Liver (tissue), 3 donors: ENCODE measurements around the gene SDSL.

Experiments
- FOXA2 ChIP-seq: IDR thresholded peaks from 2 replicates; pipeline ENCODE4 v1.6.1; 2016; ENCODE audit warnings: antibody characterized with exemption
- GABPA ChIP-seq, 2 donors: IDR thresholded peaks in 1 of 2; conservative IDR thresholded peaks in 1 of 2; 2 replicates each; pipeline ENCODE4 v1.6.1; 2016; ENCODE audit warnings: antibody characterized with exemption in 2 of 2, mild to moderate bottlenecking in 1 of 2, moderate library complexity in 1 of 2
- JUND ChIP-seq, 2 donors: IDR thresholded peaks; 2 replicates each; pipeline ENCODE4 v1.6.1; 2016; ENCODE audit warnings: antibody characterized with exemption in 2 of 2
- MAX ChIP-seq: IDR thresholded peaks from 2 replicates; pipeline ENCODE4 v1.6.1; 2016; ENCODE audit warnings: antibody characterized with exemption
- RAD21 ChIP-seq, 2 donors: IDR thresholded peaks; 2 replicates each; pipeline ENCODE4 v1.6.1; 2016; ENCODE audit warnings: antibody characterized with exemption in 2 of 2, mild to moderate bottlenecking in 2 of 2
- RXRA ChIP-seq, 2 donors: IDR thresholded peaks; 2 replicates each; pipeline ENCODE4 v1.6.1; 2017 to 2018; ENCODE audit warnings: antibody characterized with exemption in 2 of 2, mild to moderate bottlenecking in 1 of 2
- SP1 ChIP-seq: IDR thresholded peaks from 2 replicates; pipeline ENCODE4 v1.6.1; 2018; ENCODE audit warnings: antibody characterized with exemption, mild to moderate bottlenecking
- TAF1 ChIP-seq: conservative IDR thresholded peaks from 2 replicates; pipeline ENCODE4 v1.6.1; 2016; ENCODE audit warnings: antibody characterized with exemption, mild to moderate bottlenecking
- YY1 ChIP-seq: IDR thresholded peaks from 2 replicates; pipeline ENCODE4 v1.6.1; 2016; ENCODE audit warnings: antibody characterized with exemption, mild to moderate bottlenecking
- TF ChIP-seq, protein P1 (sequence below): IDR thresholded peaks from 2 replicates; pipeline ENCODE4 v1.6.1; 2016; ENCODE audit warnings: antibody characterized with exemption, mild to moderate bottlenecking
- TF ChIP-seq, protein P2 (sequence below): fragments of 150-350 bp; IDR thresholded peaks from 2 replicates; pipeline ENCODE4 v1.5.1; 2017; ENCODE audit warnings: improper control_type of control experiment, low read depth, low read length; ENCODE audit not compliant: missing input control
- TF ChIP-seq, protein P3 (sequence below): IDR thresholded peaks from 2 replicates; pipeline ENCODE4 v1.6.1; 2016; ENCODE audit warnings: antibody characterized with exemption
- donor health status: healthy.
- donor health status: healthy.

DNA sequence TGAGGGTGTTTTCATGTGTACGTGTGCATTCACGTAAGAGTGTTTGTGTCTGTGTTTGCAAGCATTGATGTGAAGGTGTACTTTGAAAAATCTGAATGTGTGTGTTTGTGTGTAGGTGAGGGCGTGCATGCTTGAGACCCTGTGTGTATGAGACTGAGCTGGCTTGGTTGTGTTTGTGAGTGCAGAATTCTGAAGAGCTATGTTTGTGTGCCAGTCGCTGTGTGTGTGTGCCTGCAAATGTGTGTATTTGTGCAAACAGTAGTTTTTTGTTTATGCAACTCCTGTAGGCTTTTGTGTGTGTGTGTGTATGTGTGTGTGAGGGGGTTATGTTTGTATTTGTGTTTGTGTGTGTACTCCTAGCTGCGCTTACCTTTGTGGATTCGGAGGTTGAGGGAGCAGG is 51.2 kb downstream of the SDSL start:
- TF ChIP-seq, protein P1, sequence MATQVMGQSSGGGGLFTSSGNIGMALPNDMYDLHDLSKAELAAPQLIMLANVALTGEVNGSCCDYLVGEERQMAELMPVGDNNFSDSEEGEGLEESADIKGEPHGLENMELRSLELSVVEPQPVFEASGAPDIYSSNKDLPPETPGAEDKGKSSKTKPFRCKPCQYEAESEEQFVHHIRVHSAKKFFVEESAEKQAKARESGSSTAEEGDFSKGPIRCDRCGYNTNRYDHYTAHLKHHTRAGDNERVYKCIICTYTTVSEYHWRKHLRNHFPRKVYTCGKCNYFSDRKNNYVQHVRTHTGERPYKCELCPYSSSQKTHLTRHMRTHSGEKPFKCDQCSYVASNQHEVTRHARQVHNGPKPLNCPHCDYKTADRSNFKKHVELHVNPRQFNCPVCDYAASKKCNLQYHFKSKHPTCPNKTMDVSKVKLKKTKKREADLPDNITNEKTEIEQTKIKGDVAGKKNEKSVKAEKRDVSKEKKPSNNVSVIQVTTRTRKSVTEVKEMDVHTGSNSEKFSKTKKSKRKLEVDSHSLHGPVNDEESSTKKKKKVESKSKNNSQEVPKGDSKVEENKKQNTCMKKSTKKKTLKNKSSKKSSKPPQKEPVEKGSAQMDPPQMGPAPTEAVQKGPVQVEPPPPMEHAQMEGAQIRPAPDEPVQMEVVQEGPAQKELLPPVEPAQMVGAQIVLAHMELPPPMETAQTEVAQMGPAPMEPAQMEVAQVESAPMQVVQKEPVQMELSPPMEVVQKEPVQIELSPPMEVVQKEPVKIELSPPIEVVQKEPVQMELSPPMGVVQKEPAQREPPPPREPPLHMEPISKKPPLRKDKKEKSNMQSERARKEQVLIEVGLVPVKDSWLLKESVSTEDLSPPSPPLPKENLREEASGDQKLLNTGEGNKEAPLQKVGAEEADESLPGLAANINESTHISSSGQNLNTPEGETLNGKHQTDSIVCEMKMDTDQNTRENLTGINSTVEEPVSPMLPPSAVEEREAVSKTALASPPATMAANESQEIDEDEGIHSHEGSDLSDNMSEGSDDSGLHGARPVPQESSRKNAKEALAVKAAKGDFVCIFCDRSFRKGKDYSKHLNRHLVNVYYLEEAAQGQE: no peak
- TF ChIP-seq, protein P2, sequence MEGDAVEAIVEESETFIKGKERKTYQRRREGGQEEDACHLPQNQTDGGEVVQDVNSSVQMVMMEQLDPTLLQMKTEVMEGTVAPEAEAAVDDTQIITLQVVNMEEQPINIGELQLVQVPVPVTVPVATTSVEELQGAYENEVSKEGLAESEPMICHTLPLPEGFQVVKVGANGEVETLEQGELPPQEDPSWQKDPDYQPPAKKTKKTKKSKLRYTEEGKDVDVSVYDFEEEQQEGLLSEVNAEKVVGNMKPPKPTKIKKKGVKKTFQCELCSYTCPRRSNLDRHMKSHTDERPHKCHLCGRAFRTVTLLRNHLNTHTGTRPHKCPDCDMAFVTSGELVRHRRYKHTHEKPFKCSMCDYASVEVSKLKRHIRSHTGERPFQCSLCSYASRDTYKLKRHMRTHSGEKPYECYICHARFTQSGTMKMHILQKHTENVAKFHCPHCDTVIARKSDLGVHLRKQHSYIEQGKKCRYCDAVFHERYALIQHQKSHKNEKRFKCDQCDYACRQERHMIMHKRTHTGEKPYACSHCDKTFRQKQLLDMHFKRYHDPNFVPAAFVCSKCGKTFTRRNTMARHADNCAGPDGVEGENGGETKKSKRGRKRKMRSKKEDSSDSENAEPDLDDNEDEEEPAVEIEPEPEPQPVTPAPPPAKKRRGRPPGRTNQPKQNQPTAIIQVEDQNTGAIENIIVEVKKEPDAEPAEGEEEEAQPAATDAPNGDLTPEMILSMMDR: no peak
- TF ChIP-seq RXRA (IDR thresholded peaks at IDR 0.05) (no peak), RAD21 (IDR thresholded peaks at IDR 0.05) (no peak), YY1 (no peak), SP1 (no peak), TAF1 (no peak), GABPA (IDR thresholded peaks at IDR 0.05 in 1 of 2, conservative IDR thresholded peaks at IDR 0.05 in 1 of 2) (no peak), JUND (IDR thresholded peaks at IDR 0.05) (no peak), MAX (no peak), FOXA2 (no peak)
- TF ChIP-seq, protein P3, sequence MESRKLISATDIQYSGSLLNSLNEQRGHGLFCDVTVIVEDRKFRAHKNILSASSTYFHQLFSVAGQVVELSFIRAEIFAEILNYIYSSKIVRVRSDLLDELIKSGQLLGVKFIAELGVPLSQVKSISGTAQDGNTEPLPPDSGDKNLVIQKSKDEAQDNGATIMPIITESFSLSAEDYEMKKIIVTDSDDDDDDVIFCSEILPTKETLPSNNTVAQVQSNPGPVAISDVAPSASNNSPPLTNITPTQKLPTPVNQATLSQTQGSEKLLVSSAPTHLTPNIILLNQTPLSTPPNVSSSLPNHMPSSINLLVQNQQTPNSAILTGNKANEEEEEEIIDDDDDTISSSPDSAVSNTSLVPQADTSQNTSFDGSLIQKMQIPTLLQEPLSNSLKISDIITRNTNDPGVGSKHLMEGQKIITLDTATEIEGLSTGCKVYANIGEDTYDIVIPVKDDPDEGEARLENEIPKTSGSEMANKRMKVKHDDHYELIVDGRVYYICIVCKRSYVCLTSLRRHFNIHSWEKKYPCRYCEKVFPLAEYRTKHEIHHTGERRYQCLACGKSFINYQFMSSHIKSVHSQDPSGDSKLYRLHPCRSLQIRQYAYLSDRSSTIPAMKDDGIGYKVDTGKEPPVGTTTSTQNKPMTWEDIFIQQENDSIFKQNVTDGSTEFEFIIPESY: no peak
